GM12878 (cell line): Measurements from ENCODE around the gene SMIM44. TPM values are rescaled to one million over a fixed set of nuclear protein-coding genes. Genes with fewer than 3 reads are reported as not detected.
A peak's percentile ranks its signal among the peaks of the same experiment; 100 is the strongest.

Experiments used
- ATAC-seq: fragments of 200-7000 bp; cut with Tn5 transposase; 3 replicates; pipeline ENCODE4 v1.9.1; 2020; ENCODE audit warnings: mild to moderate bottlenecking, moderate library complexity
- Bru-seq: library from RNA; stranded (reverse); fragments of 400-500 nt; gene quantifications from one replicate; lab custom pipeline; 2021; lab: Mats Ljungman, UMichigan
- BruChase-seq, 2 experiments: library from RNA; stranded (reverse); fragments of 400-500 nt; gene quantifications; one replicate each; lab custom pipeline; 2021; lab: Mats Ljungman, UMichigan
- BruUV-seq: library from RNA; stranded (reverse); fragments of 400-500 nt; replicated peaks from 2 replicates; lab custom pipeline; 2021; lab: Mats Ljungman, UMichigan
- CTCF ChIA-PET: fragments of 300-600 bp; sonication (Branson Sonifier 250); formaldehyde crosslinking; extraction: SDS; loops from one replicate; lab custom pipeline; 2021; ENCODE audit warnings: inconsistent platforms; lab: Yijun Ruan, JAX
- POLR2A ChIA-PET: fragments of 350-600 bp; formaldehyde crosslinking; extraction: SDS; loops from one replicate; lab custom pipeline; 2021; ENCODE audit warnings: inconsistent platforms; lab: Charles Lee
- RAD21 ChIA-PET: fragments of 300-600 bp; sonication (Branson Sonifier 250); formaldehyde crosslinking; loops from one replicate; lab custom pipeline; 2023; ENCODE audit warnings: antibody characterized with exemption; ENCODE audit not compliant: unreplicated experiment; lab: Charles Lee
- SMC1A ChIA-PET: fragments of 300-600 bp; sonication (Branson Sonifier 250); formaldehyde crosslinking; loops from one replicate; lab custom pipeline; 2023; ENCODE audit not compliant: unreplicated experiment, uncharacterized antibody; lab: Charles Lee
- DNase-seq: peaks from one replicate; pipeline ENCODE4 v3.0.0-alpha.2; 2011; ENCODE audit warnings: low read depth, low spot score
- FAIRE-seq: peaks from 3 replicates; lab custom pipeline; 2011; peaks lifted over from hg19 to GRCh38; lab: Jason Lieb, UNC
- H2AFZ ChIP-seq: 2 replicates; pipeline ENCODE4 v1.6.0; 2011; ENCODE audit warnings: low read depth, low read length, control low read depth; ENCODE audit not compliant: control insufficient read depth
- H3K27ac ChIP-seq: 2 replicates; pipeline ENCODE4 v1.5.1; 2011; ENCODE audit warnings: control low read depth; ENCODE audit not compliant: control insufficient read depth, insufficient read depth
- H3K27me3 ChIP-seq, 2 experiments: replicated peaks in 1 of 2; 2 replicates each; pipeline versions ENCODE4 v1.6.0 to v1.6.1; 2011; ENCODE audit warnings: low read length in 1 of 2; ENCODE audit not compliant: control insufficient read depth in 2 of 2, insufficient read depth in 2 of 2
- H3K36me3 ChIP-seq, 2 experiments: 2 replicates each; pipeline ENCODE4 v1.5.1; 2011; ENCODE audit warnings: low read length in 1 of 2; ENCODE audit not compliant: control insufficient read depth in 2 of 2, insufficient read depth in 2 of 2
- H3K4me1 ChIP-seq: 2 replicates; pipeline ENCODE4 v1.6.1; 2011; ENCODE audit warnings: mild to moderate bottlenecking, low read length, moderate library complexity, mixed read lengths; ENCODE audit not compliant: control insufficient read depth, insufficient read depth
- H3K4me2 ChIP-seq: 2 replicates; pipeline ENCODE4 v1.6.0; 2011; ENCODE audit warnings: control low read depth; ENCODE audit not compliant: control insufficient read depth, insufficient read depth
- H3K4me3 ChIP-seq: fragments of 200-600 bp; sonication (generic); 2 replicates; pipeline ENCODE4 v1.5.1; 2016
- H3K79me2 ChIP-seq: 2 replicates; pipeline ENCODE4 v1.6.0; 2011; ENCODE audit warnings: low read length; ENCODE audit not compliant: control insufficient read depth, insufficient read depth
- H3K9ac ChIP-seq: 2 replicates; pipeline ENCODE4 v1.8.0; 2011; ENCODE audit warnings: low read length, control low read depth, mixed read lengths; ENCODE audit not compliant: control insufficient read depth, insufficient read depth
- H3K9me3 ChIP-seq: replicated peaks from 3 replicates; pipeline ENCODE4 v1.5.1; 2011; ENCODE audit warnings: mild to moderate bottlenecking, low read length; ENCODE audit not compliant: control insufficient read depth, insufficient read depth
- H4K20me1 ChIP-seq: 2 replicates; pipeline ENCODE4 v1.6.0; 2011; ENCODE audit not compliant: control insufficient read depth, insufficient read depth
- CREB1 ChIP-seq: IDR thresholded peaks from 2 replicates; pipeline ENCODE4 v1.6.1; 2012; ENCODE audit warnings: low read depth, mild to moderate bottlenecking, inconsistent platforms
- EGR1 ChIP-seq, 2 experiments: IDR thresholded peaks; 1 replicate in 1 of 2; 2 replicates in 1 of 2; pipeline ENCODE4 v1.6.1; 2011 to 2012; ENCODE audit warnings: low read depth in 2 of 2, low read length in 2 of 2, borderline replicate concordance in 1 of 2, mild to moderate bottlenecking in 1 of 2, moderate library complexity in 1 of 2
- FOXK2 ChIP-seq: fragments of 450-650 bp; IDR thresholded peaks from 2 replicates; pipeline ENCODE4 v1.6.1; 2017; ENCODE audit warnings: mild to moderate bottlenecking, moderate library complexity
- KLF5 ChIP-seq: fragments of 450-650 bp; IDR thresholded peaks from 2 replicates; pipeline ENCODE4 v1.6.1; 2014; ENCODE audit warnings: mild to moderate bottlenecking; ENCODE audit not compliant: partially characterized antibody
- MAX ChIP-seq: IDR thresholded peaks from 2 replicates; pipeline ENCODE4 v1.6.1; 2012; ENCODE audit warnings: low read depth, low read length, improper control_type of control experiment
- PAX8 ChIP-seq: fragments of 450-650 bp; IDR thresholded peaks from 2 replicates; pipeline ENCODE4 v1.6.1; 2017; ENCODE audit warnings: mild to moderate bottlenecking, moderate library complexity
- PBX3 ChIP-seq: IDR thresholded peaks from 2 replicates; pipeline ENCODE4 v1.6.1; 2011; ENCODE audit warnings: mild to moderate bottlenecking, low read depth, low read length, moderate library complexity; ENCODE audit not compliant: insufficient replicate concordance
- RAD51 ChIP-seq: fragments of 450-650 bp; IDR thresholded peaks from 2 replicates; pipeline ENCODE4 v1.6.1; 2016; ENCODE audit warnings: moderate library complexity, mild to moderate bottlenecking, inconsistent platforms
- SIX5 ChIP-seq: IDR thresholded peaks from 2 replicates; pipeline ENCODE4 v1.6.1; 2011; ENCODE audit warnings: mild to moderate bottlenecking, low read depth, low read length, moderate library complexity; ENCODE audit not compliant: severe bottlenecking
- SMARCA5 ChIP-seq: fragments of 450-650 bp; IDR thresholded peaks from 2 replicates; pipeline ENCODE4 v1.6.1; 2017; ENCODE audit warnings: mild to moderate bottlenecking
- ZNF24 ChIP-seq: fragments of 450-650 bp; IDR thresholded peaks from 2 replicates; pipeline ENCODE4 v1.6.1; 2017; ENCODE audit warnings: antibody characterized with exemption, mild to moderate bottlenecking
- ZNF622 ChIP-seq: fragments of 450-650 bp; IDR thresholded peaks from 2 replicates; pipeline ENCODE4 v1.6.1; 2017; ENCODE audit warnings: mild to moderate bottlenecking, inconsistent platforms
- WGBS: methylation state at CpG from one replicate; pipeline ENCODE4 v1.1.6; 2016; ENCODE audit warnings: low lambda C conversion rate; ENCODE audit not compliant: insufficient replicate concordance, insufficient coverage; ENCODE audit errors: missing lambda C conversion rate; 5-methylcytosine and 5-hydroxymethylcytosine counted together
- in situ Hi-C: fragments of 300-500 bp; cut with MboI; formaldehyde crosslinking; loops from 9 replicates; pipeline ENCODE4 v1.14.3; 2018; ENCODE audit warnings: mixed read lengths
- intact Hi-C: fragments of 100-400 bp; cut with micrococcal nuclease; formaldehyde crosslinking; loops from one replicate; pipeline ENCODE4 v1.14.2; 2022; ENCODE audit not compliant: unreplicated experiment
- long read RNA-seq, 2 experiments: library from polyadenylated mRNA; unstranded; transcript quantifications; one replicate each; pipeline ENCODE4 v2.0.0, GENCODE V29; 2019 to 2020
- polyA minus RNA-seq, 3 experiments: library from RNA; depleted of rRNA, polyadenylated mRNA; stranded (reverse); fragments of >200 nt; gene quantifications; 2 replicates each; pipeline ENCODE4 v1.2.3, GENCODE V29; 2011
- polyA plus RNA-seq, 11 experiments: library from polyadenylated mRNA; depleted of rRNA in 4 of 11; unstranded in 6 of 11; stranded (reverse) in 5 of 11; fragments of >200 nt; fragmentation: Nextera tagmentation in 4 of 11; fragmentation: Illumina TruSeq in 1 of 11; extraction: Ambion mirVana in 4 of 11; extraction: Trizol in 1 of 11; gene quantifications; 1 replicate in 1 of 11; 2 replicates in 10 of 11; pipeline versions ENCODE4 v1.2.1 to v1.2.3, GENCODE V29; 2011 to 2016; ENCODE audit warnings: inconsistent platforms in 2 of 11, missing spikeins in 2 of 11, low read depth in 1 of 11
- total RNA-seq, 4 experiments: library from RNA; depleted of rRNA in 3 of 4; stranded (reverse); fragments of >200 nt in 3 of 4; fragmentation: Illumina TruSeq in 1 of 4; extraction: Trizol in 1 of 4; gene quantifications; 2 replicates each; pipeline versions ENCODE4 v1.2.1 to v1.2.3, GENCODE V29; 2013 to 2021

Gene SMIM44
- not detected in 2 replicates for total RNA-seq (2013; cell fraction: nucleolus; rRNA removed)
- not detected in 2 replicates for total RNA-seq (2014; rRNA removed)
- total RNA-seq (2014; rRNA removed; fragmentation: Illumina TruSeq; extraction: Trizol), result not detected in 2 replicates
- total RNA-seq (2021), result not detected in 2 replicates
- polyA plus RNA-seq (2011; ENCODE audit: low read depth), result not detected
- polyA plus RNA-seq (2011; rRNA removed), result not detected in 2 replicates
- not detected in 2 replicates for polyA plus RNA-seq (2011; cell fraction: cytosol; rRNA removed)
- not detected in 2 replicates for polyA plus RNA-seq (2011; cell fraction: nucleus; rRNA removed)
- not detected in 2 replicates for polyA plus RNA-seq (2012)
- not detected in 2 replicates for polyA plus RNA-seq (2014; fragmentation: Illumina TruSeq; extraction: Trizol)
- polyA plus RNA-seq (2014; fragmentation: Nextera tagmentation; extraction: Ambion mirVana), result not detected
- not detected in 2 replicates for polyA plus RNA-seq (2014; rRNA removed)
- not detected for polyA plus RNA-seq (2016; fragmentation: Nextera tagmentation; extraction: Ambion mirVana)
- polyA minus RNA-seq (2011; rRNA and poly(A)+ RNA removed), result not detected in 2 replicates
- polyA minus RNA-seq (2011; cell fraction: cytosol; rRNA and poly(A)+ RNA removed), result not detected in 2 replicates
- not detected in 2 replicates for polyA minus RNA-seq (2011; cell fraction: nucleus; rRNA and poly(A)+ RNA removed)
- percentile 22 among the genes with signal in this experiment for Bru-seq, nascent RNA
- BruChase-seq, experiment 1, labeled RNA remaining after a 6-hour chase, result not detected
- not detected for BruChase-seq, experiment 2, labeled RNA remaining after a 2-hour chase
- long read RNA-seq, experiment 1, result 0 reads
- long read RNA-seq, experiment 2, result 0 reads

- WGBS, result 72% methylated on average over 33 of the region's 33 CpGs
- H3K36me3 ChIP-seq, result no peaks in the 10 kb centered on the region
- TF ChIP-seq PBX3, result no peak
- TF ChIP-seq EGR1 (IDR thresholded peaks at IDR 0.05; ENCODE audit: borderline replicate concordance in 1 of 2, low read depth in 2 of 2, low read length in 2 of 2), result no peak
- no peak for TF ChIP-seq ZNF24
- TF ChIP-seq CREB1, result no peak
- TF ChIP-seq MAX, result no peak
- no peak for TF ChIP-seq KLF5
- TF ChIP-seq RAD51, result no peak
- TF ChIP-seq PAX8, result no peak
- no peak for TF ChIP-seq ZNF622
- TF ChIP-seq SMARCA5, result no peak
- no peak for TF ChIP-seq SIX5
- TF ChIP-seq FOXK2, result no peak
- TF ChIP-seq, all 136 proteins: peak for 0
- in situ Hi-C loops (no loop called here), intact Hi-C loops (no loop called here)
- CTCF ChIA-PET, result interaction anchor here (1.1 to 3.4 kb wide), 5 partner anchors 156 to 180 kb away, joined by 3 to 38 read pairs (median 4); no protein-coding TSS in a partner anchor
- no peak for FAIRE-seq
- POLR2A ChIA-PET, result interaction anchor here (1.2 kb wide), 1 partner anchor 184 kb away, joined by 3 read pairs; no protein-coding TSS in a partner anchor
- no peak for DNase-seq
- BruUV-seq, result no TSS peak
- Histone ChIP-seq H3K4me3 (no peak within 1 kb of the TSS), H3K4me1 (no peaks in the 10 kb centered on the region), H3K9ac (no peak within 1 kb of the TSS), H2AFZ (no peak within 1 kb of the TSS), H3K79me2 (no peaks in the 10 kb centered on the region), H3K4me2 (no peak within 1 kb of the TSS), H3K9me3 (no peaks in the 10 kb centered on the region), H3K27ac (no peak within 1 kb of the TSS), H4K20me1 (no peaks in the 10 kb centered on the region), H3K27me3 (peaks cover 0 to 2% of the 10 kb centered on the region in 2 experiments; a peak in 3 of 4 replicates)
- RAD21 ChIA-PET, result interaction anchor here (1.3 kb wide), 1 partner anchor 17 kb away, joined by 3 read pairs; the partner anchor contains the start of gene DOHH
- no peak for ATAC-seq
- SMC1A ChIA-PET, result no interaction called here
Measured at GRCh38 chr19:3483226-3483628, at the start of gene SMIM44. SMIM44 (minus strand) TSS chr19:3483441; CDS start chr19:3483403, 38 bp downstream.
